Measurements from ENCODE around the gene LSM3.

LSM3 gene

GRCh38 chr3:14220933-14221332 lies 42.3 kb downstream of the LSM3 start:
- no peaks in the 10 kb centered on the region for H3K27me3 ChIP-seq (replicated peaks; ENCODE audit: control insufficient read depth, insufficient read depth, low read length)
- no peak overlapping the region for H3K4me3 ChIP-seq (replicated peaks; ENCODE audit: low read depth, low read length)
- TF ChIP-seq CTCF (IDR thresholded peaks at IDR 0.05; ENCODE audit: insufficient read depth, low read length, poor library complexity, severe bottlenecking), result no peak
- no peak for DNase-seq (ENCODE audit: extremely low read depth, insufficient read length)
- H3K36me3 ChIP-seq (ENCODE audit: control insufficient read depth, insufficient read depth, low read length), result no peaks in the 10 kb centered on the region

DNA sequence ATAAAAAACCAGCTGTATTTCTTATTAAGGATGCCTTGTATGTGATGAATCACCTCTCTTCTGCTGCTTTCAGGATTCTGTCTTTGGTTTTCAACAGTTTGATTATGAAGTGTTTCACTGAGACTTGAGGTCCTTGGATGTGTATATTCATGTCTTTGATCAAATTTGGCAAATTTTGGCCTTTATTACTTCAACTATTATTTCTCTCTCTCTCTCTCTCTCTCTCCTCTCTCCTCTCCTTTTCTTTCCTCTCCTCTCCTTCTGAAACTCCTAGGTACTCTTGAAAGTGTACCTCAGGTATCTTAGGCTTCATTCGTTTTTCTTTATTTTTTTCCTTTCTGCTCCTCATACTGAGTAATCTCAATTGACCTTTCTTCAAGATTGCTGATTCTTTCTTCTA lies 43.3 kb downstream of the LSM3 start:
- no peak for TF ChIP-seq CTCF (IDR thresholded peaks at IDR 0.05; ENCODE audit: insufficient read depth, low read length, poor library complexity, severe bottlenecking)
- Histone ChIP-seq H3K4me3 (replicated peaks; ENCODE audit: low read depth, low read length) (no peak overlapping the region), H3K27me3 (replicated peaks; ENCODE audit: control insufficient read depth, insufficient read depth, low read length) (no peaks in the 10 kb centered on the region), H3K36me3 (ENCODE audit: control insufficient read depth, insufficient read depth, low read length) (no peaks in the 10 kb centered on the region)
- no peak for DNase-seq (ENCODE audit: extremely low read depth, insufficient read length)

GRCh38 chr3:14222457-14222856 lies 43.8 kb downstream of the LSM3 start:
- no peak for DNase-seq (ENCODE audit: extremely low read depth, insufficient read length)
- Histone ChIP-seq H3K4me3 (replicated peaks; ENCODE audit: low read depth, low read length) (no peak overlapping the region), H3K27me3 (replicated peaks; ENCODE audit: control insufficient read depth, insufficient read depth, low read length) (no peaks in the 10 kb centered on the region), H3K36me3 (ENCODE audit: control insufficient read depth, insufficient read depth, low read length) (no peaks in the 10 kb centered on the region)
- TF ChIP-seq CTCF (IDR thresholded peaks at IDR 0.05; ENCODE audit: insufficient read depth, low read length, poor library complexity, severe bottlenecking), result no peak

DNA sequence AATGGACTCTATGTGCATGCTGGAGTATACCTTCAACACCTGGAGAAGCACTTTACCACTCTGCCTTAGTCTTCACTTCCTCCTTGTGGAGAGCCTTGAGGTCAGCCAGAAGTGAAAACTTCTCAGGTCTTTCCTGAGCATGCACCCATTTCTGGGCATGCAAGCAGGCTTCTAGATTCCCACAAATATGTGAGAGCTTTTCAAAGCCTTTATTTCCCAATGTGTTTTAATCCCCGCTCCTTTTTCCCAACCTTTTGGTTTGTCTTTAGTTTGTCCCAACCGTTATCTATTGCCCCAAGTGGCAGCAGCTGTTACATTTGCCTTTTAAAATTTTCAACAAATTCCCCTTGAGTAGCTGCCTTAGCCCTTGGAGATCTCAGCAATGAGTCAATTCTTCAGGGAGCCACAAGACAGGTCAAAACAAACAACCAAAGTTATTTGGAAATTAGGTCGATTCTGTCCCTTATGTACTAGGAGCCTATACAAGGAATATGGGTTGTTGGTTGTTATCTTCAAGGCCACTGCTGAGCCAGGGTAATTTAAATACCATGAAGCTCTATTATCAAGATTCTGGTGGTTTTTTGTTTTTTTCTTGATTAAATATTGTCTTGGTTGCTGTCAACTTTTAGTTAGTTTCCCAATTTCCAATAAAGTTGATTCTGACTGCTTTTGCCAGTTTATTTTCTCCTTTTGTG lies 44.4 kb downstream of the LSM3 start:
- Histone ChIP-seq H3K27me3 (replicated peaks; ENCODE audit: control insufficient read depth, insufficient read depth, low read length) (no peaks in the 10 kb centered on the region), H3K36me3 (ENCODE audit: control insufficient read depth, insufficient read depth, low read length) (no peaks in the 10 kb centered on the region), H3K4me3 (replicated peaks; ENCODE audit: low read depth, low read length) (no peak overlapping the region)
- TF ChIP-seq CTCF (IDR thresholded peaks at IDR 0.05; ENCODE audit: insufficient read depth, low read length, poor library complexity, severe bottlenecking), result no peak
- no peak for DNase-seq (ENCODE audit: extremely low read depth, insufficient read length)

GRCh38 chr3:14223595-14223994 lies 45.0 kb downstream of the LSM3 start:
- no peak for TF ChIP-seq CTCF (IDR thresholded peaks at IDR 0.05; ENCODE audit: insufficient read depth, low read length, poor library complexity, severe bottlenecking)
- Histone ChIP-seq H3K36me3 (ENCODE audit: control insufficient read depth, insufficient read depth, low read length) (no peaks in the 10 kb centered on the region), H3K27me3 (replicated peaks; ENCODE audit: control insufficient read depth, insufficient read depth, low read length) (no peaks in the 10 kb centered on the region), H3K4me3 (replicated peaks; ENCODE audit: low read depth, low read length) (no peak overlapping the region)
- DNase-seq (ENCODE audit: extremely low read depth, insufficient read length), result no peak

DNA sequence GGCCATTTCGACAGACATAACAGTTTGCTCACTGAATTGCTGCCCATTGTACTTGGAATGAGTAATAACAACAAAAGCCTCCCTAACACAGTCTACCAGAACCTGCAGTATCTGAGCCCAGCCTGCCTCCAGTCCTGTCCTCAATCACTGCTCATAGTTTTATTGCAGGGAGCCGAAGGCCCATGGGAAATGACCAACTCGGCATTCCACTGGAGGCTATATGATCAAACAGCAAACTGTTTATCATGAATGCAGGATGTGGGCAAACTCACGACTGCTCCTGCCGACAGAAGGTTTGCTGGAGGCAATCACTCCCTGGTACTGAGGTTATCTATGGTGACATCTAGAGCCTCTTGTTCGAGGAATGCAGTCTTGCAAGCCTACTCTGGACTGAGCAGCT lies 46.3 kb downstream of the LSM3 start:
- no peak for DNase-seq (ENCODE audit: extremely low read depth, insufficient read length)
- H3K36me3 ChIP-seq (ENCODE audit: control insufficient read depth, insufficient read depth, low read length), result no peaks in the 10 kb centered on the region
- no peak overlapping the region for H3K4me3 ChIP-seq (replicated peaks; ENCODE audit: low read depth, low read length)
- no peaks in the 10 kb centered on the region for H3K27me3 ChIP-seq (replicated peaks; ENCODE audit: control insufficient read depth, insufficient read depth, low read length)
- no peak for TF ChIP-seq CTCF (IDR thresholded peaks at IDR 0.05; ENCODE audit: insufficient read depth, low read length, poor library complexity, severe bottlenecking)
